A673 (cell line): ENCODE measurements around the gene GPR37. TPM values are rescaled to one million over a fixed set of nuclear protein-coding genes. Genes with fewer than 3 reads are reported as not detected.

Experiments
- BruUV-seq: library from RNA; stranded (reverse); fragments of 400-500 nt; replicated peaks from 2 replicates; lab custom pipeline; 2021; lab: Mats Ljungman, UMichigan
- CTCF ChIA-PET: fragments of 300-600 bp; sonication (Branson Sonifier 250); formaldehyde crosslinking; loops from one replicate; lab custom pipeline; 2022; ENCODE audit warnings: antibody characterized with exemption; lab: Charles Lee
- POLR2A ChIA-PET: fragments of 300-600 bp; sonication (Branson Sonifier 250); formaldehyde crosslinking; loops from one replicate; lab custom pipeline; 2022; ENCODE audit warnings: antibody characterized with exemption; ENCODE audit not compliant: low non-redundant PET; lab: Charles Lee
- DNase-seq: peaks from one replicate; pipeline ENCODE4 v3.0.0-alpha.2; 2015; ENCODE audit warnings: low spot score
- H3K27ac ChIP-seq: fragments of 200-600 bp; sonication (generic); 2 replicates; pipeline ENCODE4 v1.5.1; 2016; ENCODE audit warnings: mixed run types, low read depth, mild to moderate bottlenecking, mixed read lengths, antibody characterized with exemption, low read length; ENCODE audit not compliant: poor library complexity, severe bottlenecking
- H3K27me3 ChIP-seq: fragments of 200-600 bp; sonication (generic); replicated peaks from 2 replicates; pipeline ENCODE4 v1.6.1; 2017; ENCODE audit warnings: mixed run types, low read depth, mild to moderate bottlenecking, mixed read lengths, antibody characterized with exemption, low read length; ENCODE audit not compliant: insufficient read depth, poor library complexity
- H3K36me3 ChIP-seq: fragments of 200-600 bp; sonication (generic); 2 replicates; pipeline ENCODE4 v1.6.1; 2016; ENCODE audit warnings: mixed run types, mild to moderate bottlenecking, mixed read lengths, antibody characterized with exemption, low read length; ENCODE audit not compliant: insufficient read depth, poor library complexity, severe bottlenecking
- H3K4me1 ChIP-seq: fragments of 200-600 bp; sonication (generic); 2 replicates; pipeline ENCODE4 v1.6.1; 2017; ENCODE audit warnings: mixed run types, mild to moderate bottlenecking, mixed read lengths, antibody characterized with exemption, low read length; ENCODE audit not compliant: insufficient read depth, poor library complexity, severe bottlenecking
- H3K4me3 ChIP-seq: fragments of 200-600 bp; sonication (generic); 2 replicates; pipeline ENCODE4 v1.5.1; 2016; ENCODE audit warnings: low read depth, mixed run types, mild to moderate bottlenecking, mixed read lengths, low read length; ENCODE audit not compliant: poor library complexity, severe bottlenecking
- H3K9me3 ChIP-seq: fragments of 200-600 bp; sonication (generic); 2 replicates; pipeline ENCODE4 v1.6.1; 2016; ENCODE audit warnings: mixed run types, low read depth, mild to moderate bottlenecking, mixed read lengths, antibody characterized with exemption, low read length; ENCODE audit not compliant: poor library complexity, severe bottlenecking
- EZH2 ChIP-seq: fragments of 200-600 bp; sonication (generic); IDR thresholded peaks from 2 replicates; pipeline ENCODE4 v1.6.1; 2017; ENCODE audit warnings: borderline replicate concordance, low read depth, mild to moderate bottlenecking, mixed read lengths, antibody characterized with exemption, low read length; ENCODE audit not compliant: poor library complexity, severe bottlenecking
- intact Hi-C: fragments of 100-400 bp; cut with micrococcal nuclease; formaldehyde crosslinking; loops from one replicate; pipeline ENCODE4 v1.10.0; 2022; ENCODE audit not compliant: unreplicated experiment
- total RNA-seq: library from RNA; stranded (reverse); gene quantifications from 2 replicates; pipeline ENCODE4 v1.2.3, GENCODE V29; 2021
- TF ChIP-seq, protein P1 (sequence below): fragments of 300-800, 200-600 bp; sonication (generic); conservative IDR thresholded peaks from 2 replicates; pipeline ENCODE4 v1.5.1; 2017; ENCODE audit warnings: low read depth, mild to moderate bottlenecking, antibody characterized with exemption, low read length, moderate library complexity, mixed read lengths

The GPR37 gene
- total RNA-seq, 1 experiment from 2014 or later: 0.67 TPM

DNA sequence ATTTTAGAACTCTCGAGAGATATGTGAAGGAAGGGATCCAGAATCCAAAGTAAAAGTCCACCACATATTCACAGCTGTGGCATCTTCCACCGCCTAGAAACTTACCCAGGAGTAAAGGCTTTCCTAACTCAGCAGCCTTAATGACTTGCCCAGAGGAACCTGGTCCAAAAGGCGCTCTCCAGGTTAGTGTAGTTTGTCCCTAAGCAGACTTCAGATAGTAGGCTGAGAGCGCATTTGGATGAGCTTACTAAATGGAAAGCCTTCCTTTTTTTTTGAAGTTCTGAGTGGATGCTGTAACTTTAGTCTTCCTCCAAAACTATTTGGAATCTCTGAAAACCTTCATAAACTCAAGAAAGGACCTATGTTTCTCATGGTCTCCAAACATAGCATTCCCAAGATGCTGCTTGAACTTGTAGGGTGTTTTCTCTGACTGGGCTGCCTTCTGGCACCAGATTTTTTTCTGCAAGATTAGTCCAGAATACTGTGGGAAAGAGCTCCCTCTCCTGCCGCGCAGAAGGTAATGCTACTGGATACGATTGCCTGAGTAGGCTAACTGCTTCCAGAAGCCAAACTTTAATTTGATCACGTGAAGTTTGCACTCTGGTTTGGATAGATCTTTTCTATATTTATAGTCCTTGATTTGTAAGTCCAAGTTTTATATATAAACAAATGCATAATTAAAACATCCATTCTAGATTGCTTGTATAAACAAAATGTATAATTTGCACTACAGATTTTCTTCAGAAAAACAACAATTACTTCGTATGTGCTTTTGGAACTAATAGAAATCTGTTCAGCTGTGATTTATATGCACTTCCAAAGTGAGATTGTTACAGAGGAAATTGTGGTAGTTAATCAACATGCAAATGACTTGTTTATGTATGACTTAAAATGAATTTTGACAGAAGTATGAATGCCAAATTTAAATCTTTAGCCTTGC, 19.6 kb upstream of the GPR37 start:
- no peak for TF ChIP-seq EZH2
- TF ChIP-seq, protein P1, sequence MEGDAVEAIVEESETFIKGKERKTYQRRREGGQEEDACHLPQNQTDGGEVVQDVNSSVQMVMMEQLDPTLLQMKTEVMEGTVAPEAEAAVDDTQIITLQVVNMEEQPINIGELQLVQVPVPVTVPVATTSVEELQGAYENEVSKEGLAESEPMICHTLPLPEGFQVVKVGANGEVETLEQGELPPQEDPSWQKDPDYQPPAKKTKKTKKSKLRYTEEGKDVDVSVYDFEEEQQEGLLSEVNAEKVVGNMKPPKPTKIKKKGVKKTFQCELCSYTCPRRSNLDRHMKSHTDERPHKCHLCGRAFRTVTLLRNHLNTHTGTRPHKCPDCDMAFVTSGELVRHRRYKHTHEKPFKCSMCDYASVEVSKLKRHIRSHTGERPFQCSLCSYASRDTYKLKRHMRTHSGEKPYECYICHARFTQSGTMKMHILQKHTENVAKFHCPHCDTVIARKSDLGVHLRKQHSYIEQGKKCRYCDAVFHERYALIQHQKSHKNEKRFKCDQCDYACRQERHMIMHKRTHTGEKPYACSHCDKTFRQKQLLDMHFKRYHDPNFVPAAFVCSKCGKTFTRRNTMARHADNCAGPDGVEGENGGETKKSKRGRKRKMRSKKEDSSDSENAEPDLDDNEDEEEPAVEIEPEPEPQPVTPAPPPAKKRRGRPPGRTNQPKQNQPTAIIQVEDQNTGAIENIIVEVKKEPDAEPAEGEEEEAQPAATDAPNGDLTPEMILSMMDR: peak; percentile 91
- H3K4me3 ChIP-seq: no peak overlapping the region
- intact Hi-C loops: loop anchor here (1.0 to 10.0 kb wide), 4 partner anchors 613 to 990 kb away; no protein-coding TSS in a partner anchor
- H3K36me3 ChIP-seq: no peaks in the 10 kb centered on the region
- CTCF ChIA-PET: interaction anchor here (0.6 to 1.0 kb wide), 3 partner anchors 15 to 988 kb away, joined by 3 to 4 read pairs (median 4); no protein-coding TSS in a partner anchor
- DNase-seq: peak; percentile 79
- H3K27me3 ChIP-seq: no peaks in the 10 kb centered on the region
- H3K9me3 ChIP-seq: no peaks in the 10 kb centered on the region
- no peaks in the 10 kb centered on the region for H3K4me1 ChIP-seq
- BruUV-seq: no TSS peak
- no peak overlapping the region for H3K27ac ChIP-seq
- POLR2A ChIA-PET: no interaction called here

DNA sequence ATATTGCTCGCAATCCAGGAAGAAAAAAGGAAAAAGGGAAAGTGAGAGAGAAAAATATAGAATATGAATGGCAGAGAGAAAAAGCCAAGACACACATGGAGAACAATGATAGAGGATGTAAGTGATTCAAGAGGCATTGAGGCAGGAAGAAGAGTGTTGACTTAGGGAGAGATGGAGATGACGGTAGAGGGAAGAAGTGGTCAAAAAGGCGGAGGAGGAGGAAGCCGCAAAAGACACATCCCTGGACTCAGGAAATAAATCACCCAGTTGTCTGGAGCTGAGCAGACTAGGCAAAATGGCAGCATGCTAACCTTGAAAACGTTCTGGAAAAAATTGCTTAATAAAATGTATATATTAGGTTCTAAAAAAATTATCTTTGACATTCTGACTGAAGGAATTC, 17.7 kb upstream of the GPR37 start:
- TF ChIP-seq EZH2: no peak
- TF ChIP-seq, protein P1: no peak
- Histone ChIP-seq H3K4me3 (no peak overlapping the region), H3K4me1 (no peaks in the 10 kb centered on the region), H3K36me3 (no peaks in the 10 kb centered on the region), H3K27ac (no peak overlapping the region), H3K9me3 (no peaks in the 10 kb centered on the region), H3K27me3 (no peaks in the 10 kb centered on the region)
- no TSS peak for BruUV-seq
- DNase-seq: no peak
- ChIA-PET CTCF (no interaction called here), POLR2A (no interaction called here)
- intact Hi-C loops: loop anchor here (10.0 kb wide), 2 partner anchors 818 to 988 kb away; no protein-coding TSS in a partner anchor

DNA sequence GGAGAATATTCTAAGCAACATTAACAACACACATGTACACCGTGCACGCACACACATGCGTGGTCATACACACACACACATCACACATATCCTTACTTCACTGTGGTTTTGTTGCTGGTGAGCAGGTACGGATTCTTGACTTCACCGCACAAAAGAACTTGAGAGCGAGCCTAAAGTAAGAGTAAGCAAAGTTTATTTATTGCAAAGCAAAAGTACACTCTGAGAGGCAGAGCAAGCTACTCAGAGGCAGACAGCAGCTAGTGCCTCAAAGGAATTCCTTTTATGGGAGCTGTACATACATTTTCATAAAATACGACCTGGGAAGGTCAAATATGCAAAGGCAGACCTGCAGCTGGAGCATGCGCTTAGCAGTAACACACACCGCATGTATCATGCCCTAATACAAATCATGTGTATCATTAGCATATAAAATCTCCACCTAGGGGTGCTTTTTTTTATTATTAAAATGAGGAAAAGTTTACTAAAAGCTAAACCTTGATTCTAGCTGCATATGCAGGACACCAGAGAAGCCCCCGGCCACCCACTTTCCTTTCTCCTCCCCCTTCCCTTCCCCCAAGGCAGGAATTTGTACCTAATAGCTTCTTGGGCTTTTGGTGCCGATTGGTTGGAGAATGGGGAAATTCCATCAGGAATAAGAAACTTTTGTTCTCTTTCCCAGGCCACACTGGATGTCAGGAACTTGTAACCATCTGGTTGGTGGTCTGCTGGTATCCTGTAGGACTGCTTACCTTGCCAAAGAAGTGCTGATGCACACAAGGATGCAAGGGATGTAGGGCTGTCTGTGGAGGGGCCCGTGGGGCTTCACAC, 16.5 kb upstream of the GPR37 start:
- TF ChIP-seq, protein P1: no peak
- TF ChIP-seq EZH2: no peak
- intact Hi-C loops: loop anchor here (10.0 kb wide), 2 partner anchors 817 to 987 kb away; no protein-coding TSS in a partner anchor
- Histone ChIP-seq H3K36me3 (no peaks in the 10 kb centered on the region), H3K9me3 (no peaks in the 10 kb centered on the region), H3K4me1 (no peaks in the 10 kb centered on the region), H3K4me3 (no peak overlapping the region), H3K27me3 (no peaks in the 10 kb centered on the region), H3K27ac (no peak overlapping the region)
- ChIA-PET CTCF (no interaction called here), POLR2A (no interaction called here)
- DNase-seq: no peak
- no TSS peak for BruUV-seq
